Measurements from ENCODE around the gene OR1J1. TPM values are rescaled to one million over a fixed set of nuclear protein-coding genes. Genes with fewer than 3 reads are reported as not detected.

OR1J1 gene
- total RNA-seq, 2 donors from 2014 or later: not detected

DNA sequence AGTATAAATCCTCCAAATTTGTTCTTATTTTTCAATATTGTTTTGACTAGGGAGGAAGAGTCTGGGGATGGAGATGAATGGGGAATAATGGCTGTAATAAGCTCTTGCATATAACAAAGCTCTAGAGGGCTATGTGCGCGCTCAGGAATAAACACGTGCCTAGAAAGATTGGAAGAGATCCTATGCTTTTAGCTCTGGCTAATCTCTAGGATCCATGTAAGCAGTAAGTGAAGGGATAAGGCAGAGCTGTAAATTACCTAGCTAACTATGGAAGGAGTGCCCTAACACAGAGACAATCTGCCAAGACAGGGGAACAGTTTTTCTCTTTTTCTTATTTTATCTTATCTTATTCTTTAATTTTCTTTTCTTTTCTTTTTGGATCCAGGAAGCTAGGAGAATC lies 21.6 kb downstream of the OR1J1 start:
- no peak for DNase-seq
- intact Hi-C loops (cut with DNase I, micrococcal nuclease): loop anchor here (10.0 kb wide), 2 partner anchors 81 to 331 kb away; partner anchors contain the start of gene PTGS1 (in 1 of the 2)
- ATAC-seq: no peak

DNA sequence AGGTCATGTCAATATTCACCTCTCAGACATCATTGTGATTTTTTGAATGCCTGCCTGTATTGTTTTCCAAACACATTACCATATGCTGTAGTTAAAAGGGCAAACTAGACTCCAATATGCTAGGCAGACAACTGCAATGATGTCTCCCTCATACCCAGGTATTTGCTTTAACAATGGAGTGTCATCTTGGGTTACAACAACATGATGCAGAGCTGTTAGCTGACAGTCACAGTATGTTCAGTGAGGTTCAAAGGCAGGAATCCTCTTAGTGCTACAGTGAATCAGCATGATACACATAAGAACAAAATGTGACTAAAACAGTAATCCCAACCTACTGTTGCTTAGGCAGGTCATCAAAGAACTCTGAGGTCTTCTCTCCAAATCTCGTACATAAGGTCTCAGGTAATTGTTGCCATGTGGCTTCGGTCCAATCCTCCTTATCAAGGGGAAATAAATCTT lies 24.0 kb downstream of the OR1J1 start:
- ATAC-seq (no peak), DNase-seq (no peak)

DNA sequence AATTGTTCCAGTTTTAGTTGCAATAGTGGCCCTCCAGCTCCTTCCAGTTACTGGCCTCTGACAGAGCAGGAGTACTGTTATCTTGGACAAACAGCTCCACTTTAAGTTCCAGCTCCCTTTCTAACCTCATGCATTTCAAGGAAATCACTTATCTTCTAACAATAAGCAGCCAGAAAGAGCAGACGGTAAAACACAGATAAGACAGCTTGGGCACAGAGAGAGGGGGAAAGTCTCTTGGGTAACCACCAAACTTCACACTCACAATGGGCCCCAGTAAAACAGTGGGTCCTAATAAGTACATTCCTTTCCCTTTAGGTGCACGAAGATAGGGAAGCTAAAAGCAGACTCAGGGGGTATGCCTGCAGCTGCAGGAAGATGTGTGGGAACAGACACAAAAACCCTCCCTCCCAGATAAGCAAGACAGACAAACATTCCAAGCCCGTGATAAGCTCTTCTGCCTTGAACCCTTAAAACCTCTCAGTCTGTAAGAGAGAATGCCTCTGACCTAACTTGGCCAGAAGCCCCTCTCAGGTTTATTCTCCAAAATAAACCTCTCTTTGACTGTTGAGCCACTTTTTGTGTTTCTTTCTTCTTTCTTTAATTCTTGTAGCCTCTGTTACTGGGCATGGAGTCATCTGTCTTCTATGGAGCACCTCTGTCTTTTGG lies 30.8 kb downstream of the OR1J1 start:
- DNase-seq (no peak), ATAC-seq (no peak)
- intact Hi-C loops (cut with DNase I, micrococcal nuclease): no loop called here

More for the DNA sequence above, 24.0 kb downstream of the OR1J1 start:
- intact Hi-C loops (cut with DNase I, micrococcal nuclease): loop anchor here (5.0 to 10.0 kb wide), 3 partner anchors 79 to 331 kb away; partner anchors contain the start of gene PTGS1 (in 1 of the 2)

DNA sequence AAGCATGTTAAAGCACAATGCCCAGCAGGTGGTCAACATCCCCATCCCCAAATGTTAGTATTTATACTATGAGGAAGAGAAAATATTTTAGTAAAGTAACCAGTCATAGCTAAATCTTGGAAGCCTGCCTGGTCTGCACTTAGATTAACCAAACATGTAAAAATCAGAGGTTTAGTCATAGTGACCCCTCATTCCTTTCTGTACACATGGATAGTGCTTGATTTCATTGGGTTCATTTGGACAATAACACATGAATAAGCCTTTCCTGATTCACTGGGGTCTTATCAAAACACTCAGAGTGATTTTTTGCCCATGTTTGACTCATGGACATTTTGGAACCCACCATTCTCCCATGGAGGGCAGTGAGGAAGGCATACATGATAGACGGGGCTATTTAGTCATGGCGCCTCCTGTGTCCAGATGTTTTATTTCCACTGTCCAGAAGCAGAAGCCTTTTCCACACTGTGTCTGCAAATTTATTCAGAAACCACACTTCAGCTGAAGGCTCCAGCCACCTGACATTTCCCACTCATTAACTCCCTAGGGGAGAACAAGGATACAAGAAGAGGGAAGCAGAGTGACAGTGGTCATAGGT lies 32.5 kb downstream of the OR1J1 start:
- intact Hi-C loops (cut with DNase I, micrococcal nuclease): no loop called here
- ATAC-seq (no peak), DNase-seq (no peak)

DNA sequence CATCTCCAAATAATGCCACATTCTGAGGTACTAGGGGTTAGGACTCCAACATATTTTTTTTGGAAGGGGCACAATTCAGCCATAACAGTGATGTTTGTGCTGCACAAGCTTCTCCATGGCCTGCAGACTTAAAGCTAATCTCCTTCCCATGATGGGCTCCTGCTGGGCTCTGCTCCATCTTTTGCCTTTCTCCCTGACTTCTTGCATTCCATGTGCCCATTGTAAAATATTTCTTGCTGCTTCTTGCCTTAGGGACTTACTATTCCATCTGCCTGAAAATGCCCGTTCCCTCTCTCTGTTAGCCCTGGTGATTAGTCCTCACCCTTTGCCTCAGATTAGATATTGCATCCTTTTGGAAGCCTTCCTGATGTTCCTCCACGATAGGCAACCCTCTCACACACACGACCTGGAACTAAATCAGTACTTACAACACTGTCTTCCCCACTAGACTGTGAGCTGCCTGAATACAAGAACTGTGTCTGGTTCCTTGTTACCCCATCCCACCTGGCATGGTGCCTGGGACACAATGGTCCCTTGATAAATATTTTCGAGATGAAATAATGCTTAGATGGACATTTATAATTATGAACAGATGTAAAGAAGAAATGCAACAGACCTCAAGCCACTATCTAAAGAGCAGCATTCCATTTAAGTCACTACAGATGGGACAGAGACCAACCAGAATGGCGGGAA lies 33.5 kb downstream of the OR1J1 start:
- DNase-seq: no peak
- intact Hi-C loops (cut with DNase I, micrococcal nuclease): no loop called here
- no peak for ATAC-seq

- intact Hi-C loops (cut with DNase I, micrococcal nuclease): no loop called here
- ATAC-seq: no peak
- no peak for DNase-seq
These were observed 35.2 kb downstream of the OR1J1 start for GRCh38 chr9:122442568-122442967.

Other genes with a start within 250 kb of the OR1J1 start
- 1 to 10 TPM; 1.6 to 2.1 TPM for gene LHX6, start 249.0 kb downstream of the OR1J1 start, total RNA-seq
- gene RBM18, start 213.1 kb downstream of the OR1J1 start, total RNA-seq: 10 to 100 TPM; 15.7 to 18.1 TPM
- gene MRRF, start 213.0 kb downstream of the OR1J1 start, total RNA-seq: 10 to 100 TPM; 48.0 to 62.7 TPM
- gene PTGS1, start 106.9 kb downstream of the OR1J1 start, total RNA-seq: 10 to 100 TPM in 1 of 2 donors, 1 to 10 TPM in 1; 7.8 to 25.4 TPM
- not detected for gene OR1J2, start 32.9 kb upstream of the OR1J1 start, total RNA-seq
- not detected for gene OR1J4, start 41.2 kb upstream of the OR1J1 start, total RNA-seq
- gene OR1N1, start 49.4 kb upstream of the OR1J1 start, total RNA-seq: not detected
- gene OR1N2, start 75.2 kb upstream of the OR1J1 start, total RNA-seq: not detected
- gene OR1L8, start 105.5 kb upstream of the OR1J1 start, total RNA-seq: not detected
- gene OR1Q1, start 136.8 kb upstream of the OR1J1 start, total RNA-seq: not detected
- gene OR1B1, start 179.7 kb upstream of the OR1J1 start, total RNA-seq: under 1 TPM in 1 of 2 donors, not detected in 1; 0.31 TPM
- gene OR1L1, start 183.8 kb upstream of the OR1J1 start, total RNA-seq: not detected
- not detected for gene OR1L3, start 197.2 kb upstream of the OR1J1 start, total RNA-seq
- not detected for gene OR1L4, start 246.1 kb upstream of the OR1J1 start, total RNA-seq

All from left colon (tissue), 2 donors.